ENCODE data around the gene ZNF557. TPM values are rescaled to one million over a fixed set of nuclear protein-coding genes. Genes with fewer than 3 reads are reported as not detected.

The ZNF557 gene
- total RNA-seq: 16.5 and 18.1 TPM in 2 replicates

GRCh38 chr19:7069042-7069903, at the start of gene ZNF557:
TSS of gene ZNF557 (plus strand) at chr19:7069703. CDS start at chr19:7075075, 5,372 bp downstream.

GRCh38 chr19:7021331-7021730, 48.2 kb upstream of the ZNF557 start, which contains the start of gene MBD3L2B:
TSS of gene MBD3L2B (minus strand) at chr19:7021431. CDS start at chr19:7021397, 34 bp downstream.

GRCh38 chr19:7030278-7030677, 39.2 kb upstream of the ZNF557 start, which contains the start of gene MBD3L5:
TSS of gene MBD3L5 (plus strand) at chr19:7030578. CDS start at chr19:7030612, 34 bp downstream.

GRCh38 chr19:7040079-7040478, 29.4 kb upstream of the ZNF557 start, which contains the start of gene MBD3L4:
TSS of gene MBD3L4 (minus strand) at chr19:7040179. CDS start at chr19:7040144, 35 bp downstream.

GRCh38 chr19:7049021-7049420, 20.5 kb upstream of the ZNF557 start, which contains the start of gene MBD3L2:
TSS of gene MBD3L2 (plus strand) at chr19:7049321. CDS start at chr19:7049374, 53 bp downstream.

GRCh38 chr19:7058576-7058975, 10.9 kb upstream of the ZNF557 start, which contains the start of gene MBD3L3:
TSS of gene MBD3L3 (minus strand) at chr19:7058676. CDS start at chr19:7058605, 71 bp downstream.

Other genes starting within 250 kb of the ZNF557 start
- not detected in 2 replicates for gene ADGRE1, start 182.1 kb upstream of the ZNF557 start, total RNA-seq
- 0.43 TPM in 1 of 2 replicates, not detected in the other for gene MBD3L2B, start 48.3 kb upstream of the ZNF557 start, total RNA-seq
- gene MBD3L5, start 39.1 kb upstream of the ZNF557 start, total RNA-seq: not detected in 2 replicates
- not detected in 2 replicates for gene MBD3L4, start 29.5 kb upstream of the ZNF557 start, total RNA-seq
- not detected in 2 replicates for gene MBD3L2, start 20.4 kb upstream of the ZNF557 start, total RNA-seq
- gene MBD3L3, start 11.0 kb upstream of the ZNF557 start, total RNA-seq: not detected in 2 replicates
- 21.6 and 54.2 TPM in 2 replicates for gene INSR, start 224.7 kb downstream of the ZNF557 start, total RNA-seq